GM18507 (cell line): Measurements from ENCODE around the gene DYDC2.
A peak's percentile ranks its signal among the peaks of the same experiment; 100 is the strongest.
"Not testable (repeated sequence)": the region's sequence is repeated elsewhere in the genome, so short reads cannot be mapped to it uniquely, and the experiment has no call there.

Source experiments
- DNase-seq: peaks from one replicate; pipeline ENCODE4 v3.0.0; 2011; ENCODE audit warnings: low read depth; ENCODE audit not compliant: insufficient read length; ENCODE audit errors: extremely low spot score
- FAIRE-seq: peaks from 2 replicates; lab custom pipeline; 2011; peaks lifted over from hg19 to GRCh38; lab: Jason Lieb, UNC

The DYDC2 gene

GRCh38 chr10:80356563-80356988 lies at the start of gene DYDC2, which contains the start of gene DYDC1:
DYDC2 (plus strand) TSS chr10:80356781; CDS start chr10:80362444, 5,663 bp downstream.
DYDC1 (minus strand) TSS chr10:80356755; CDS start chr10:80352601, 4,154 bp downstream.
- DNase-seq, result peak; percentile 7
- no peak for FAIRE-seq

GRCh38 chr10:80313523-80313922 lies 43.1 kb upstream of the DYDC2 start:
- FAIRE-seq, result no peak
- no peak for DNase-seq

GRCh38 chr10:80315391-80315790 lies 41.2 kb upstream of the DYDC2 start:
- DNase-seq (no peak), FAIRE-seq (no peak)

GRCh38 chr10:80318742-80319141 lies 37.8 kb upstream of the DYDC2 start:
- DNase-seq (no peak), FAIRE-seq (no peak)

GRCh38 chr10:80319318-80319717 lies 37.3 kb upstream of the DYDC2 start:
- no peak for DNase-seq
- no peak for FAIRE-seq

- no peak for DNase-seq
- peak; percentile 5 for FAIRE-seq
Observed at GRCh38 chr10:80319725-80320290, 36.8 kb upstream of the DYDC2 start.

GRCh38 chr10:80320377-80320776 lies 36.2 kb upstream of the DYDC2 start:
- DNase-seq (no peak), FAIRE-seq (no peak)

GRCh38 chr10:80321183-80321582 lies 35.4 kb upstream of the DYDC2 start:
- DNase-seq, result no peak
- FAIRE-seq, result no peak

- no peak for FAIRE-seq
- no peak for DNase-seq
Observed at GRCh38 chr10:80322158-80322557, 34.4 kb upstream of the DYDC2 start.

GRCh38 chr10:80322711-80323110 lies 33.9 kb upstream of the DYDC2 start:
- no peak for DNase-seq
- FAIRE-seq, result no peak

- FAIRE-seq (no peak), DNase-seq (no peak)
Observed at GRCh38 chr10:80323311-80323710, 33.3 kb upstream of the DYDC2 start.

GRCh38 chr10:80324086-80324485 lies 32.5 kb upstream of the DYDC2 start:
- DNase-seq, result no peak
- FAIRE-seq, result no peak

GRCh38 chr10:80324891-80325364 lies 31.7 kb upstream of the DYDC2 start:
- DNase-seq (no peak), FAIRE-seq (no peak)

- no peak for FAIRE-seq
- no peak for DNase-seq
Observed at GRCh38 chr10:80333983-80334382, 22.6 kb upstream of the DYDC2 start.

GRCh38 chr10:80344276-80344675 lies 12.3 kb upstream of the DYDC2 start:
- no peak for FAIRE-seq

GRCh38 chr10:80344912-80345311 lies 11.7 kb upstream of the DYDC2 start:
- DNase-seq, result no peak
- no peak for FAIRE-seq

More at GRCh38 chr10:80344276-80344675, 12.3 kb upstream of the DYDC2 start:
- no peak for DNase-seq

- FAIRE-seq (no peak), DNase-seq (no peak)
Observed at GRCh38 chr10:80350251-80350650, 6.3 kb upstream of the DYDC2 start.

GRCh38 chr10:80351220-80351619 lies 5.4 kb upstream of the DYDC2 start:
- FAIRE-seq, result no peak
- no peak for DNase-seq

GRCh38 chr10:80356989-80357850 lies 639 bp downstream of the DYDC2 start:
- DNase-seq (no peak), FAIRE-seq (no peak)

- FAIRE-seq (no peak), DNase-seq (no peak)
Observed at GRCh38 chr10:80357851-80358125, 1.2 kb downstream of the DYDC2 start.

GRCh38 chr10:80358925-80359324 lies 2.3 kb downstream of the DYDC2 start:
- DNase-seq, FAIRE-seq: not testable (repeated sequence)
